ENCODE data around the gene NAXE. TPM values are rescaled to one million over a fixed set of nuclear protein-coding genes. Genes with fewer than 3 reads are reported as not detected.
"Not testable (repeated sequence)": the region's sequence is repeated elsewhere in the genome, so short reads cannot be mapped to it uniquely, and the experiment has no call there.

The NAXE gene
- total RNA-seq, 1 donor from 2014 or later, result 83.8 TPM

DNA sequence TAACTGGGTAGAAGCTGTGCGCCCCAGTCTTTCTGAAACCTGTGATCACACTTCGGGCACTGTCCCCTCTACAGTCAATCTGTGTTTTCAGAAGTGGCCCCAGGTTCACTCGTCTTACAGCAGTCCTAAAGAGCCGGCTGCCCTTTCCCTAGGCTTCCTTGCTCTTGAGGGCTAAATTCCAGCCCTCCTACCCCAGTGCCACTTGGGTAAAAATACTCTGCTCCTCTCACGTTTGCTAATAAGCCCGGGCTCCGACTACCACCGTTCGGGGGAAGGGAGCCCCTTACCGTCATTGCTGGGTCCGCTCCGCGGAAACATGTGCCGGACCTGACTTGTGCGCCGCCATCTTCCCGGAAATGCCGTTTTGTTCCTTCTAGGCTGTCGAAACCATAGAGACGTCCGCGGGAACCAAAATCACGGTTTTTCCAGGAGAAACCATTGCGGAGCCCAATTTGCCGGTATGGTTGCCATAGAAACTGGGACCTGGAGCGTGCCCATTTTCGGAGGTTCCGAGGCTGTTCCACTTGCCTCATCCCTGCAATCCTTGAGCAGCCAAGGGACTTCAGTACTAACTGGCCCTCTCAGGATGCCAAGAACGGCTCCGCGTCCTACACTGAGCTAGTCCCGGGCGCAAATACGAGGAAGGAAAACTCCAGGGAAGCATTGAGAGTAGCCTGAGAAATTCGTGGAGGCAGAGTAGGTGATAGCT, 9.7 kb downstream of the NAXE start, which contains the start of gene GPATCH4:
Gene GPATCH4 (minus strand): TSS at position 358 of the 709 bp plus-strand sequence.
- TF ChIP-seq CTCF (IDR thresholded peaks at IDR 0.05; ENCODE audit: insufficient read depth, low read length, poor library complexity, severe bottlenecking), result no peak
- no peaks in the 10 kb centered on the region for H3K27me3 ChIP-seq (ENCODE audit: control insufficient read depth, insufficient read depth, low read length)
- H3K36me3 ChIP-seq (ENCODE audit: control insufficient read depth, insufficient read depth, low read length), result peaks cover 1% of the 10 kb centered on the region
- DNase-seq (ENCODE audit: low read depth), result peak; percentile 61
- H3K4me3 ChIP-seq (ENCODE audit: low read depth, low read length), result peak within 1 kb of the TSS; percentile 89

GRCh38 chr1:156601892-156602291, 10.3 kb downstream of the NAXE start:
- TF ChIP-seq CTCF (IDR thresholded peaks at IDR 0.05; ENCODE audit: insufficient read depth, low read length, poor library complexity, severe bottlenecking), result no peak
- no peak for DNase-seq (ENCODE audit: low read depth)
- Histone ChIP-seq H3K4me3 (ENCODE audit: low read depth, low read length) (peak overlapping the region; percentile 89), H3K27me3 (ENCODE audit: control insufficient read depth, insufficient read depth, low read length) (no peaks in the 10 kb centered on the region), H3K36me3 (ENCODE audit: control insufficient read depth, insufficient read depth, low read length) (peaks cover 1% of the 10 kb centered on the region)

DNA sequence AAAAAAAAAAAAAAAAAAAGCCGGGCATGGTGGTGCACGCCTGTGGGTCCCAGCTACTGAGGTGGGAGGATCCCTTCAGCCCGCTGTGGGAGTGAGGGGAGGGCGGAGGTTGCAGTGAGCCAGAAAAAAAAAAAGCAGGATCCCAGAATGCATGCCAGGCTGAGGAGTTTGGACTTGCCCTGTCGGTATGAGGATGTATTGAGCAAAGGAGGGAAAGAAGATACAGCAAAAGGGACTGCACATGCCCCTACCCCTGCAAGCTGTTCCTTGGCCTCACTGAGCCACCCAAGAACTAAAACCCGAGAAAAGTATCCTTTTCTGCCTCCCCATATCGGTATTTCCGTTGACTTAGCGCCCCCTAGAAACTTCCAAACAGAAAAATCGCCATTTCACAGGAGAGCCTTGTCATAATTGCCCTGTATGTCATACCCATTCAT, 11.0 kb downstream of the NAXE start:
- no peak for DNase-seq (ENCODE audit: low read depth)
- no peak overlapping the region for H3K4me3 ChIP-seq (ENCODE audit: low read depth, low read length)

GRCh38 chr1:156607344-156607743, 15.8 kb downstream of the NAXE start:
- H3K4me3 ChIP-seq (ENCODE audit: low read depth, low read length); H3K36me3 ChIP-seq (ENCODE audit: control insufficient read depth, insufficient read depth, low read length); DNase-seq (ENCODE audit: low read depth); H3K27me3 ChIP-seq (ENCODE audit: control insufficient read depth, insufficient read depth, low read length): not testable (repeated sequence)

More for the DNA sequence above, 11.0 kb downstream of the NAXE start:
- TF ChIP-seq CTCF (IDR thresholded peaks at IDR 0.05; ENCODE audit: insufficient read depth, low read length, poor library complexity, severe bottlenecking), result peak; percentile 52
- Histone ChIP-seq H3K36me3 (ENCODE audit: control insufficient read depth, insufficient read depth, low read length) (peaks cover 1% of the 10 kb centered on the region), H3K27me3 (ENCODE audit: control insufficient read depth, insufficient read depth, low read length) (no peaks in the 10 kb centered on the region)

GRCh38 chr1:156608036-156608674, 16.6 kb downstream of the NAXE start:
- Histone ChIP-seq H3K36me3 (ENCODE audit: control insufficient read depth, insufficient read depth, low read length) (no peaks in the 10 kb centered on the region), H3K27me3 (ENCODE audit: control insufficient read depth, insufficient read depth, low read length) (peaks cover 6% of the 10 kb centered on the region), H3K4me3 (ENCODE audit: low read depth, low read length) (no peak overlapping the region)
- TF ChIP-seq CTCF (IDR thresholded peaks at IDR 0.05; ENCODE audit: insufficient read depth, low read length, poor library complexity, severe bottlenecking), result peak; percentile 81
- no peak for DNase-seq (ENCODE audit: low read depth)

GRCh38 chr1:156608981-156609380, 17.4 kb downstream of the NAXE start:
- H3K27me3 ChIP-seq (ENCODE audit: control insufficient read depth, insufficient read depth, low read length), result peaks cover 6% of the 10 kb centered on the region
- TF ChIP-seq CTCF (IDR thresholded peaks at IDR 0.05; ENCODE audit: insufficient read depth, low read length, poor library complexity, severe bottlenecking), result peak; percentile 76
- no peaks in the 10 kb centered on the region for H3K36me3 ChIP-seq (ENCODE audit: control insufficient read depth, insufficient read depth, low read length)
- H3K4me3 ChIP-seq (ENCODE audit: low read depth, low read length), result no peak overlapping the region
- DNase-seq (ENCODE audit: low read depth), result no peak

DNA sequence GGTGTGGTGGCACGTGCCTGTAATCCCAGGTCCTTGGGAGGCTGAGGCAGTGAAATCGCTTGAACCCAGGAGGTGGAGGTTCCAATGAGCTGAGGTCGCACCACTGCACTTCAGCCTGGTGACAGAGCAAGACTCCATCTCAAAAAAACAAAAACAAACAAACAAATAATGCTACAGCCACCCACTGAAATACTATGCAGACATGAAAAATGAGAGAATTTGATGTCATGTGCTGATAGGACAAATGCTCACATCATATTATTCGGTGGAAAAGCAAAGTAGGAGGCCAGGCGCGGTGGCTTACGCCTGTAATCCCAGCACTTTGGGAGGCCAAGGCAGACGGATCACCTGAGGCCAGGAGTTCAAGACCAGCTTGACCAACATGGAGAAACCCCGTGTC, 18.5 kb downstream of the NAXE start:
- DNase-seq (ENCODE audit: low read depth); H3K36me3 ChIP-seq (ENCODE audit: control insufficient read depth, insufficient read depth, low read length); H3K27me3 ChIP-seq (ENCODE audit: control insufficient read depth, insufficient read depth, low read length); H3K4me3 ChIP-seq (ENCODE audit: low read depth, low read length): not testable (repeated sequence)
